Midbrain (tissue), 1 donor: Measurements from ENCODE around the gene VTA1.
"Not testable (repeated sequence)": the region's sequence is repeated elsewhere in the genome, so short reads cannot be mapped to it uniquely, and the experiment has no call there.

Experiments used
- DNase-seq: peaks from one replicate; lab custom pipeline; 2025; lab: John Stamatoyannopoulos, UW

Gene VTA1

DNA sequence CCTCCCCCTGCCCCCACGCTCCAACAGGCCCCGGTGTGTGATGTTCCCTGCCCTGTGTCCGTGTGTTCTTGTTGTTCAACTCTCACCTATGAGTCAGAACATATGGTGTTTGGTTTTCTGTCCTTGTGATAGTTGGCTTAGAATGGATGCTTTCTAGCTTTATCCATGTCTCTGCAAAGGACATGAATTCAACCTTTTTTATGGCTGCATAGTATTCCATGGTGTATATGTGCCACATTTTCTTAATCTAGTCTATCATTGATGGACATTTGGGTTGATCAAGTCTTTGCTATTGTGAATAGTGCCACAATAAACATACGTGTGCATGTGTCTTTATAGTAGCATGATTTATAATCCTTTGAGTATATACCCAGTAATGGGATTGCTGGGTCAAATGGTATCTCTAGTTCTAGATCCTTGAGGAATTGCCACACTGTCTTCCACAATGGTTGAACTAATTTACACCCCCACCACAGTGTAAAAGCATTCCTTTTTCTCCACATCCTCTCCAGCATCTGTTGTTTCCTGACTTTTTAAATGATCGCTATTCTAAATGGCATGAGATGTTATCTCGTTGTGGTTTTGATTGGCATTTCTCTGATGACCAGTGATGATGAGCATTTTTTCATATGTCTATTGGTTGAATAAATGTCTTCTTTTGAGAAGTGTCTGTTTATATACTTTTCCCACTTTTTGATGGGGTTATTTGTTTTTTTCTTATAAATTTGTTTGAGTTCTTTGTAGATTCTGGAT lies 82.6 kb downstream of the VTA1 start:
- not testable (repeated sequence) for DNase-seq

DNA sequence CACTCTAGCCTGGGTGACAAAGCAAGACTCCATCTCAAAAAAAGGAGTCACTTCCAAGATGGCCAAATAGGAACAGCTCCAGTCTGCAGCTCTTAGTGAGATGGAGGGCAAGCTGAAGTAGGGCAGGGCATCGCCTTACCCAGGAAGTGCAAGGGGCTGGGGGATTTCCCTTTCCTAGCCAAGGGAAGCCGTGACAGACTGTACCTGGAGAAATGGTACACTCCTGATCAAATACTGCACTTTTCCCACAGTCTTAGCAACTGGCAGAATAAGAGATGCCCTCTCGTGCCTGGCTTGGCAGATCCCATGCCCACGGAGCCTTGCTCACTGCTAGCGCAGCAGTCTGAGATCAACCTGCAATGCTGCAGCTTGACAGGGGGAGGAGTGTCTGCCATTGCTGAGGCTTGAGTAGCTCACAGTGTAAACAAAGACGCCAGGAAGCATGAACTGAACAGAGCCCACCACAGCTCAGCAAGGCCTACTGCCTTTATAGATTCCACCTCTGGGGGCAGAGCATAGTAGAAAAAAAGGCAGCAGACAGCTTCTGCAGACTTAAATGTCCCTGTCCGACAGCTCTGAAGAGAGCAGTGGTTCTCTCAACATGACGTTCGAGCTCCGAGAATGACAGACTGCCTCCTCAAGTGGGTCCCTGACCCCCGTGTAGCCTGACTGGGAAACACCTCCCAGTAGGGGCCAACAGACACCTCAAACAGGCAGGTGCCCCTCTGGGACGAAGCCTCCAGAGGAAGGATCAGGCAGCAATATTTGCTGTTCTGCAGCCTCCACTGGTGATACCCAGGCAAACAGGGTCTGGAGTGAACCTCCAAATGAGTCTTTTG lies 85.4 kb downstream of the VTA1 start:
- DNase-seq = not testable (repeated sequence)

DNA sequence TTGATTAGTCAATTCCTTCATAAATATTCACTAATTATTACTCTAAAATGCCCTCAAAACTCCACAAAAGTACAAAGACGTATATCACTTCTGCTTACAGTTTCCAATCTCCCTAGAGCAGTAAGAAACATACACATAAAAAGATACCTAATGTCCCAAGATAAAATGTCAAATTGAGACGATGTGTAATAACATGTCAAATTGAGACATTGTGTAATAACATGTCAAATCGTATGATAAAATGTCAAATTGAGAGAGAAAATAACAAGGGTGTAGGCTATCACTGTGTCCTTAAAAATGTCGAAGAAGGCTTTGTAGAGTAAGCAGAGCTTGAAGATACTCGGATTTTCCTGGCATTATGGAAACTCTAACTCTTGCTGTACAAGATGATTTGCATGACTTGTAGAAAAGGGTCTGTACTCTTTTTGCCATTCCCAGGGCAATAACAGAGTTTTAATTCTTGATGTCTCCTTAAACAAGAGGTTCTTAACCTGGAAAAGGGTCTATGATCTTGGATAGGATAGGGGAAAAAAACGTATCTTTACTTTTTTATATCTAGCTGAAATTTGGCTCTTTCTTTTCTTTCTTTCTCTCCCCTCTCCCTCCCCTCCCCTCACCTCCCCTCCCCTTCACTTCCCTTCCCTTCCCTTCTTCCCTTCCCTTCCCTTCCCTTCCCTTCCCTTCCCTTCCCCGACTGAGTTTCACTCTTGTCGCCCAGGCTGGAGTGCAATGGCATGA lies 87.1 kb downstream of the VTA1 start:
- DNase-seq = no peak

DNA sequence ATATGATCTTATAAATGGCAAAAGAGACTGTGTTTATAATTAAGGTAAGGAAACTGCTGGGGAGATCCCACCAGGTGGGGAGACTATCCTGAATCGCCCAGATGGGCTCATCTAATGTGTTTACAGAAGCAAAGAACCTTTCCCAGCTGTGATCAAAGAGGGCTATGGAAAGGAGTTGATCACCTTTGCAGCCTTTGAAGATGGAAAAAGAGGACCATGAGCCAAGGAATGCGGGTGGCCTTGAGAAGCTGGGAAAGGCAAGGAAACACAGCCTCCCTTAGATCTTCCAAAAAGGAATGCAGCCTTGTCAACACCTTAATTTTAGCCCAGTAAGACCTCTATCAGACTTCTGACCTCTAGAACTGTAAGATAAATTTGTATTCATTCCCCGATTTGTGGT lies 88.2 kb downstream of the VTA1 start:
- DNase-seq = no peak

DNA sequence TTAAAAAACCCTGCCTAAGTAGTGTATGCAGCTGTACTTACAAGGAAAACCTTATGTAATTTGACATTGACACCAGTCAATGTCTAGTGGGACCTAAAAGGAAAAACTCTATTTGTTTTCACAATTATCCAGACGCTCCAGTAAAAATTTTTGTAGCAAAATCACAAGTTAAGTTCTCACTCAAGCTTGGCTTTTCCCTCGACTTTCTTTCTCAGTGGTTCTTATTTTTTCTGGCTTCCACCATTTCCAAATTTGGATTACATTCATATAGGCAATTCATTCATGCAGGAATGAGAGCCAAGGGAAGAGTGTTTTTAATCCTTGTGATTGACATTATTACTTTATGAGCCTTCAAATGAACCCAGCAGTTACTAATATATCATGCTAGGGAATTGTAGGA lies 88.7 kb downstream of the VTA1 start:
- no peak for DNase-seq

DNA sequence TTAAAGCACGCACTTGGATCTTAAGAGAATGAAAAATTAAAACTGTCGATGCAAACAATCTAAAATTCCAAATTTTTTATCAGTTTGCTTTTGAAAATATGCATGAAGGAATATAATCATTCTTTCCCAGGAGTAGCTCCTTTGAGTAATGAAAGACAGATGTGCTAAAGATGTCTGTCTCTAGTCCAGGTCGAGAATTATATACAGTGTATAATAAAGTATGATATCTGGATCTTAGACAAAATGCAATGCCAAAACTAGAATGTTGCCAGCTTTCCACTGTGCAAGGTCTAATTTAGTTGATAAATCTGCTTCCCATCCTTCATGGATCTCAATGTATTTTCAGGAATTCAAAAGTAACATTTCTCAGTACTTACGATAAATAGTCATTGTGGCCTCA lies 89.6 kb downstream of the VTA1 start:
- DNase-seq = no peak

DNA sequence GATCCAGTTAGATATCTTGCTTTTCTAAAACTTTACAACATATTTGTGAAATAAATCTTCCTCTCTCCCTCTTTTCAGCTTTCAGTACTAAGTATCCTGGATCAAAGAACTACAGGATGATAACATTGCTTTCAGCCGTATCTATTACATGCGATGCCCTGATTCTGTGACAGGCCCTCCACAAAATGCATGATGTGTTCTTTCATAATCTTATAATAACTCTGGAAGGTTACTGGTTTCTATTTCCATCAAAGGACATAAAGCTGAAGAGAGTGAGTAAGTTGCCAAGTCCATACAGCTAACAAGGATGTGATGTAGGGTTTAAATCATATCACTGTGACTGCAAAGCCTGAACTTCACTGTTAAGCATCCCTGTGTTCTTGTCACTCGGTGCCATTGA lies 91.8 kb downstream of the VTA1 start:
- DNase-seq = no peak

DNA sequence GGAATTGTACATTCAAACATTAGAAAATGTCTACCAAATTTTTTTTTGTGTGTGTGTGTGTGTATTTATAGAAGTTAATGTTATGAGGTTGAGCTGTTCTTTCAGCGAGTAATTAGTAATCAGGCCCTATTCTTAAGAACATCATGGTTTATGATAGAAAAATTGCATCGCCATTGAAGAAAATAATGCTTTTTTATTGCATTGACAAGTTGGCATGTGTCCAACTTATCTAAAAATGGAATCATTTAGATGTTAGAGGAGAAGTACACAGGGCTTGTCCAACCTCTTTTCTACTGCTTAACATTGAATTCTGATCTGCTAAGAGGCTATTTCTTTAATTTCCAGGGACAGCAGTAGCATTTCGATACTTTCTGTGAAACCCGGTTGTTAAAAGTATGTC lies 93.1 kb downstream of the VTA1 start:
- no peak for DNase-seq

DNA sequence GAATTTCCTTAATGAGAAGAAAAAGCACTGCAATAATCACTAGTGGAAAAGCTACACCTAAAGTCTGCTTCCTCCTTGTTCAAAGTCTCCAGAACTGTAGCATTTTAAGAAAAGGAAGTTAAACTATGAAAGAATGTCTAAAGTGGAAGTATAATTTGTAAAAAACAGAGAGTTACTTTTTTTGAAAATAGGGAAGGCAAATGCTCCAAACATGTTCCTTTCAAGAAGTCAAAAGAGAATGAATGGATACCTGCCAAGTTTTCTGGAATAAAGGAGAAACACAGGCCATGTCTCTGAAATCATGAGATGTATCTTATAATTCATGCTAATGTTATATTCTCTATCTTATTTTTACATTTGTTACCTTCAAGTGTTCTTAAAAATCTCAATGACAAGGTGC lies 94.0 kb downstream of the VTA1 start:
- no peak for DNase-seq

DNA sequence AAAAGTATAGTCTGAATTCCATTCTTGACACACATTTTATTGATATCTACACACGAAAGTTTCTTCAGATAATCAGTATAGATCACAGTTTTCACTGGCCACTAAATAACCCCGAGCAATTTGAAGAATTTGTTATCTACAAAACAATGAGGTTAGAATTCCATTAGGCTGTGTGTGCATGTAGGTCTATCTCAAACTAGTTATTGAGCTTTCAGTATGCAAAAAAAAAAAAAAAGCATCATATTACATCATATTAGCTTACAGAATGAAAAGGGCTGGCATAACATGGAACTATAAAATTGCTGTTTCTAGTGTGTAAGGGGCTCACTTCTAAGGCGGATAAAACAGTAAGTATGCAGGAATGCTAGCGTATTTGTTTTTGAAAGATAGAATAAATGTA lies 95.2 kb downstream of the VTA1 start:
- DNase-seq = no peak

DNA sequence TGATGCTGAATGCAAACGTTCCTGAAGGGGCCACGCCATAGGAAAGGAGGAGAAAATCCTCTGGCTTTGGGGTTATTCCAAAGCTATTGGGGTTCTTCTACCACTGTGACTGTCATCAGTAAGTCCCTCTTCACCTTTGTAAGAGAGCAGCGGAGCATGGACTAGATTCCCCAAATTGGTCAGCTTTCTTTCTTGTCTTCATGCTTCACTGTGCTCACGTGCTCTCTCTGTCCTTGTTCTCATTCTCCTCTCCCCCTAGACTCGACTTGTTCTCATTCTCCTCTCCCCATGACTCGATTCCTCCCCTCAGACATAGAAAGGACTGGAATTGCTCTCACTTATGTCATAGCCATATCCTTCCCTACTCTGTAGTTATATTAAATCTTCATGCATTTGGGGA lies 99.9 kb downstream of the VTA1 start:
- DNase-seq = no peak

DNA sequence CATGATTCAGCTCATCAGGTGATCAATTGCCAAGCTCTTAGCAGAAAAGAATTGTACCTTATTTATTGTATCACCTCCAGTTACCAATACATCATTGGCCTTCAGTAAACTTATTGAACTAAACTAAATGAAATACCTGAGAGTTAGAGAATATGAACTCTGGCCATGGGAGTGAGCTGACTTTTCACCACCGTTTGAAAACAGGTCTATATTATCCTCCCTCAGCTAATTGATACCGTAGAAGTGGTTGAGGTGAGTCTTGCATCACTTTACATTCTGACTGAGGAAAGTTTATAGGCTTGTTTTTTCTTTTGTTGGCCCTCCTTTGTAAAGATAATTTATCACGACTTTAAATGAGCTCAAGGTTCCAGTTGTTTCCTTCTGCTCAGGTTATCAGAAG lies 102.2 kb downstream of the VTA1 start:
- DNase-seq = no peak

DNA sequence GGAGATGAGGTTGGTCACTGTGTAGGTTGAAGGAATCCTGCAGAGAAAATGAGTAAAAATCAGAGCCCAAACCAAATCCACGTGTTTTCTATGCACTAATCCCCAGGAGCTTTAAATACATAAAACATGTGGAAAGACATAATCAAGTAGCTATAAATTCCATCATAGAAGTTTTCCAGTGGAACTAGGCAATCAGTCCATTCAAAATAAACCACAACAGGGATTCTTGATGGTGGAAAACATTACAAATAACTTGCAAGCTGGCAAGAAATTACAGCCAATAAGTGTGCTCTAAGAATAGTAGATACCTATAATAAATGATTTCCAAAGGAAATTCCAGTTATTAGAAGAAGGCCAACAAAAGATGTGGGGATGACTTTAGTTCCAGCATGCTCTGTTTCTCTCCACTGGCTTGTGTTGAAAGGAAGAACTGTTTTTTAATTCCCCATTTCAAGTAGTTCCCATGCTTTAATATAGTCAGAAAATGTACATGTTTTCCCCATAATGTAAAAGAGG lies 104.9 kb downstream of the VTA1 start:
- DNase-seq = no peak

DNA sequence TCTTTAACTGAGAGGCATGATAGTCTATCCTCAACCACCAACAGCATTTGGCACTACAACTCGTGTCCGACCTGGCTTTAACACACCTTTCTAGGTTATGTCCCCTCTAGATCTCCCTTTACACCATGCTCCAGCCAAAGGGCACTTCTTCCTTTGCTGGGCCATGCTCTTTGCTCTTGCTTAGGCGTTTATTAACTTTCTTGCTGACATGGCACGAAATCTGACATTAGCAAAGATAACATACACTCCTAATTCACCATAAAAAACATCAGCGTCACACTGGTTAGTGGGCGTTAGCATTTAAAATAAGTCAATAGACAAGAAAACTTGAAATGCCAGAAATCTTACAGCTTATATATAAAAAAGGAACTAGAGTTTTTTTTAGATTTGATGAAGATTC lies 107.5 kb downstream of the VTA1 start:
- no peak for DNase-seq

DNA sequence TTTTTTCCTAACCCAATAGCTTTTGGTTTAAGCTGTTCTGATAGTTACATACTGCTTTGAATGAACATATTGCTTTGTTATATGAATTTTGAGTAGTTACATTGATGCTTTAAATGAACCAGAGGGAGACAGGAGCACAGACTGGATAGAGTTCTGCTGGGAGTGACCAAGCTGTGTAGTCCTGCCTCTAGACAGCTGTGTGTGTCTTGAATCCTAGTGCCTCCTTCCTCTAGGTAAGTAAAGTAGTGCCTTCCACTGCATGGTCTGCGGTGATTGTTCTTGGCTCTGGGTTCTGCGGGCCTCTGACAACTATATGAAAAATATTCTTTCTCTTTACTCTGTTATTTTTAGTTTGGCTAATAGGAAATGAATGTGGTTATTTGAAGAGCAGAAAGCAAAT lies 108.7 kb downstream of the VTA1 start:
- no peak for DNase-seq

DNA sequence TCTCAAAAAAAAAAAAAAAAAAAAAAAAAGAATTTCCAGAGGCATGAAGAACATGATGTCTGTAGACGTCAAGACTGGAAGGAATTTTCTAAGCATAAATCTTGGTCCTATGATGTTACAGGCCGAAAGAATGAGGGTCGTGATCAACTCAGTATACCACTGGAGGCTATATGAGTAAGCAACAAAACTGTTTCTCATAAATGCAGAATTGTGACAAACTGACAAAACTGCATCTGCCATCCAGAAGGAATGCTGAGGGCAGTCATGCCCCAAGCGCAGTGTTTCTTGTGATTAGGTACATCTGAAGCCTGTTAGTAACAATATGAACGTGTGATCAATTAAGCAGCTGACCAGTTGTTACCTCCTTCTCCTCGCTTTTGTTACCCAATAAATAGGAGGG lies 111.2 kb downstream of the VTA1 start:
- no peak for DNase-seq

DNA sequence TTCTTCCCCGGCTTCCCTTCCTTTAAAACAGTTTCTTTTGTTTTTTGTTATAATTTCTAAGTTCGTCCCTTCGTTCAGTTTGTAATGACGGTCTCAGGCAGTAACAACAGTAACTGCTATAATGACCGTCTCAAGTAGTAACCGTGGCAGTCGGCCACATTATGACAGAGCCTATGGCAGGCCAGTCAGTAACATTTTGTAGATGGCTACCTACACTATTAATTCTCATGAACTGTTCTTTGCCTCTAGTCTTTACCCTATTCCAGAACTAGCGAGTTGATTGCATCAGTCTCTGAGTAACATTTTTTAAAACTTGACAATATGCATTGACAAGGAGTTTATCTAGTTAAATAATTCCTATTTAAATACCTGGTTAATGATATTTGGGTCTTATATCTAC lies 111.7 kb downstream of the VTA1 start:
- DNase-seq = no peak

DNA sequence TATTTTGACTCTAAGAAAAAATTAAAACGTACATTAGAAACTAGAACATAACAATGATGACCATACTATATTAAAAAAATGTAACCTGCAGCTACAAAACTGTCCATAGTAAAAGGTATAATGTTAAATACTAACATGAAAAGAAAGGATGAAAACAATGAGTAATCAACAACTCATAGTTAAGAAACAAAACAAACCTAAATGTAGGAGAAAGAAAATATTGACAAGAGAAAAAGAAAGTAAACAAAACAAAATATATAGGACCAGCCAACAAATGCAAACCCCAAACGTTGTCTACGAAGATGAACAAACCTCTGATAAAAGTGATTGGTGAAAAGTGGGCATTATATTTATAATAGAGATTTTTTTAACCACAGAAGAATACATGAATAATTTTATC lies 113.7 kb downstream of the VTA1 start:
- no peak for DNase-seq

DNA sequence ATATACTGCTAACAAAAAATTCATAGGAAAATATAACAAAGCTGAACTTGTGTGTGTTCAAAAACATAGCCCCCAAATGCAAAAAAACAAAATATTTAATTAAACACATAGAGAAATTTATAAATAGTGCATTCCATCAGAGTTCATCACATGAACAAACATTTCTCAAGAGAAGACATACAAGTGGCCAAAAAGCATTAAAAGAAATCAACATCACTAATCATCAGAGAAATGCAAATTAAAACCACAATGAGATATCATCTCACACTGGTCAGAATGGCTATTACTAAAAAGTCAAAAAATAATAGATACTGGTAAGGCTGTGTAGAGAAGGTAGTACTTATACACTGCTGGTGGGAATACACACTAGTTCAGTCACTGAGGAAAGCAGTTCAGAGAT lies 115.2 kb downstream of the VTA1 start:
- DNase-seq = no peak

DNA sequence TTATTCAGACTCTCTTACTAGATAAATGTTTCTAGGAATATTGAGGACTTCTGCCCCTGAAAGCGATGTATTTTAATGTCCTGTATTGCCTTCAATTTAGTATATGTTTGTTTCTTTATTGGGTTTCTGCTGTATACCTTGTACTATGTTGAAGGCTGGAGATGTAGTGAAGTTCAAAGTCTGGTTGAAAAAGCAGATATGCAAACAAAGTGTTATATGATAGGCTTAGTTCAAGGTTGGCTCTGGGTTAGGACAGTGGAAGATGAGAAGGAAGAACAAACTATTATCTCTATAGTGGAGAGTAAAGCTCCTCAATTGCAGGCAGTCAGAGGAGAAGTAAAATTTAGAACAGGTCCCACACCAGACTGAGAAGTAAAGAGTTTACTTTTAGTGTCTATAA lies 118.4 kb downstream of the VTA1 start:
- DNase-seq = no peak

DNA sequence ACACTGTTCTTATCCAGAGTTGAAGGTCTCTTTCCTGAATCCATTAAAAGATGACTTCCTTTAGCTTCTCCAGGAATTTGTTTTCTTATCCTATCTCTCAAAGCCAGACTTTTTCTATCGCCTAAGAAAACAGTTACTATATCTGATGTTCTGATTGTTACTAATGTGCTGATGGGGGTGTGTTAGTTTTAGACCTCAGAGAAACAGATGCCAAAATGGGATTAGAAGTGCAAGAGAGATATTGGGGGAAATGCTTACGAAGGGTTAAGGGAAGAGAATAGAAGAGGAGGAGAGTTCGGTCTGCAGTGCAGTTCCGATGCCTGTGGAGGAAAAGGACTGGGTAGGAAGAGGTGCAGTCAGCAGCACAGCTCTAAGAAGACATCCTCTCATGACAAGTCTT lies 119.0 kb downstream of the VTA1 start:
- no peak for DNase-seq

DNA sequence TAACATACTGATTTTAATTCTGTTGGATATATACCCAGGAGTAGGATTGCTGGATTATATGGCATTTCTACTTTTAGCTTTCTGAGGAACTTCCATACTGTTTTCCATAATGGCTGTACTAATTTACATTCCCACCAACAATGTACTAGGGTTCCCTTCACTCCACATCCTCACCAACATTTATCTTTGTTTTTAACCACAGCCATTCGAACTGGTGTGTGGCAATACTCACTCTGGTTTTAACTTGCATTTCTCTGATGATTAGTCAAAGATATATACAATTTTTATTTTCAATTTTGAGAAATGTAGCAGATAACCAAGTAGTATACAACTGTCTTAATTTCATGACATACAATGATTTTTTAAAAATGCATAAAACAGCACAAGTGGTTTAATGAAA lies 124.4 kb downstream of the VTA1 start:
- no peak for DNase-seq
